Retinal pigment epithelial cell (primary cell): ENCODE results near the gene KRT73.

Experiments used
- DNase-seq: peaks from one replicate; pipeline ENCODE4 v3.0.0-alpha.2; 2010; ENCODE audit warnings: low read depth
- H3K4me3 ChIP-seq: 2 replicates; pipeline ENCODE4 v1.5.1; 2011; ENCODE audit warnings: mild to moderate bottlenecking, low read length, control low read depth, moderate library complexity
- CTCF ChIP-seq: conservative IDR thresholded peaks from 2 replicates; pipeline ENCODE4 v1.5.1; 2011; ENCODE audit warnings: low read depth, low read length, control low read depth, inconsistent platforms

KRT73 gene

DNA sequence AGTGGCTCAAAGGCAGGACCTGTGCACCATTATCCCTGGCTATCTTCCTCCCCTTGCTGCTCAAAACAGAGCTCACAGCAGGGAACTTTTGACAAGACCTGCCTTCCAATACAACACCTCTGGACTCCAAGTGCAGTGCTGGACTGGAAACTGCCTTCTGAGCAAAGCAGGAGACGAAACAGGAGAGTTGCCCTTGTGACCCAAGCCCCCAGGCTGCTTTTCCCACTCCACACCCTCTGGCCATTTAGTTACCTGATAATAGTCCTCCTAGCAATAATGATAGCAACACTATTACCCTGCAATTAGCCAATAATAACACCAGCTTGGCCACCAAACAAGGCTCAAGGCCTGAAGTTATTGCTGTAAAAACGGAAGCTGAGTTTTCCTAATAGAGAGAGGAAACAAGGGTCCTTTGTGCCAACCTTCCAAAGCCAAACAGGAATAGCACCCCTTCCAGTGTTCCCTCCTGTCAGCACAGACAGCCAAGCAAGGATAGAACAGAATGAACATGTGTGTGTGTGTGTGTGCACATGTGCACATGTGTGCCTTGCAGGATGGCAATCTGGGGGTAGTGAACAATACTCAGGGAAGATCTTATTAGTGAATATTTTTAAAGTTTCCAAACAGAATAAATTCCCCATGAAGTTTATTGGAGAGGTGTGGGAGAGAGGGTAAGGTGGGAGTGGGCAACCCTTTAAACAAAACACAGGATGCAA is 9.2 kb upstream of the KRT73 start:
- DNase-seq: no peak
- TF ChIP-seq CTCF: no peak
- no peak overlapping the region for H3K4me3 ChIP-seq

- no peak for TF ChIP-seq CTCF
- no peak for DNase-seq
- H3K4me3 ChIP-seq: no peak overlapping the region
Observed at GRCh38 chr12:52622349-52622748, 4.0 kb upstream of the KRT73 start.

DNA sequence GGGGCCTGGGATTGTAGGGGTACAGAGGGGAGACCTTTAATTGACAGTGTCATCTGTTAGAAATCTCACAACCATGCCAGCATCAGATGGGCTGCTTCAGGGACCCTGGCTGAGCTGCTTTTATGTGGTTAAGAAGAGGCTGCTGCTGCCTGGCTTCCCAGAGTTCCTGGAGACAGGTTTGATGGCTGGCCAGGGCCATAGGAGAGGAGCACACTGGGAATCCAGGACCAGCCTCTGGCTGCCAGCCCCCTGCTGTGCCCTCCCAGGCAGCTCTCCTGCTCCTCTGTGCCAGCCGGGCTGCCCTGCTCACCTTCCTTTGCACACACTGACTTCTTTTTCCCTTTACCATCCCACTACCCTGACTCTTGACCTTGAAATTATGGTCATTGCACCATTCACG is 507 bp upstream of the KRT73 start:
- TF ChIP-seq CTCF: no peak
- DNase-seq: no peak
- H3K4me3 ChIP-seq: no peak overlapping the region

- DNase-seq: no peak
- TF ChIP-seq CTCF: no peak
- no peak overlapping the region for H3K4me3 ChIP-seq
Observed at GRCh38 chr12:52617403-52617785, 965 bp downstream of the KRT73 start.

DNA sequence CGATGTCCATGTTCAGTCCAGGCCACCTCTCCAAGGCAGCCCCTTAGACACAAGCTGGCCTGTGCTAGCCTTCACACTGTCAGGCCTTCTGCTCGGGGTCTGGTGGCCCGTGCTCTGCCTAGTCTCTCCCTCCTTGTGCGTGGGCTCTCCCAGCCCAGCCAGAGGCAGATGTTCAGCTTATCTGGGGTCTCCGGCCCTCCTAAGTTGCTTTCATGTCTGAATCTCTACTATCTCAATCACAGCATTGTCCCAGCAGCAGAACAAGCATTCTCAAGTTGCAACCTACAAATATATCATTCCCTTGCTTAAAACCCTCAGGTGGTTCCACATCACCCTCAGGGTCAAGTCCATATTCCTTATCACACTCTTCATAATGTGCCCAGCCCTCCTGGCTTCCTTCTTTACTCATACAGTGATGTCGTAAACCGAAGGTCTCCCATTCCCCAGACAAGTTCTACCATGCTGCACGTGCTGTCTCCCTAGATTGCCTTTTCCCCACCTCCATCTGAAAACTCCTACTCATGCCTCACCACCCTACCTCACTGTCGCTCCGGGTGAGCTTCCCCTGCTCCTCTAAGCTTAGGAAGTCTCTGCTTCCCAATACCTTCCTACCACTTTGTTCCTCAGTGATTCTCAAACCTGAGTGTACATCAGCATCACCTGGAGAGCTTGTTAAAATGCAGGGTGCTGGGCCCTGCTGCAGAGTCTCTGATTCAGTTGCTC is 1.5 kb downstream of the KRT73 start:
- no peak overlapping the region for H3K4me3 ChIP-seq
- DNase-seq: no peak
- no peak for TF ChIP-seq CTCF

DNA sequence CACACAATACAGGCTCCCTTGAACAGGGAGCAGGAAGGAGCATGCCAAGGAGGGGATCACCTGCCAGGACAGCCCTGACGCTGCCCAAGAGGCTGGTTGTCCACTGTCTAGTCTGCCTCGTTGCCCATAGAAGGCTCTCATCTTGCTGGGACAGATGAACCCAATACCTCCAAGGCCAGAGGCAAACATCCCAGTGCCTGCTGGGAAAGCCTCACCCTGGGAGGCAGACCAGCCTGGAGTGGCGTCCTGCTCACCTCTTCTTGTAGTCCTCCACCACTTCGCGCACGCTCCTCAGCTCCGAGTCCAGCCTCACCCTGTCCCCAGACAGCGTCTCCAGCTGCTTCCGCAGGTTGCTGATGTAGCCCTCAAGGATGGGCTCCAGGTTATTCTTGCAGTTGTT is 2.4 kb downstream of the KRT73 start:
- no peak for DNase-seq
- no peak overlapping the region for H3K4me3 ChIP-seq
- TF ChIP-seq CTCF: no peak
